Fibroblast of lung (primary cell): ENCODE data around the gene OR6S1. TPM values are rescaled to one million over a fixed set of nuclear protein-coding genes. Genes with fewer than 3 reads are reported as not detected.

Experiments used
- DNase-seq, 2 donors: peaks; one replicate each; pipeline versions ENCODE4 v3.0.0 to v3.0.0-alpha.2; 2010; ENCODE audit warnings: low read depth in 2 of 2
- H2AFZ ChIP-seq: 2 replicates; pipeline ENCODE4 v1.5.1; 2012; ENCODE audit warnings: low read length, control low read depth, inconsistent platforms
- H3K27ac ChIP-seq: 2 replicates; pipeline ENCODE4 v1.5.1; 2011; ENCODE audit warnings: low read length, control low read depth; ENCODE audit not compliant: insufficient read depth
- H3K27me3 ChIP-seq: 2 replicates; pipeline ENCODE4 v1.5.1; 2011; ENCODE audit warnings: mild to moderate bottlenecking, low read length; ENCODE audit not compliant: control insufficient read depth, insufficient read depth
- H3K36me3 ChIP-seq: 2 replicates; pipeline ENCODE4 v1.5.1; 2011; ENCODE audit warnings: low read length; ENCODE audit not compliant: control insufficient read depth, insufficient read depth
- H3K4me1 ChIP-seq: 2 replicates; pipeline ENCODE4 v1.5.1; 2011; ENCODE audit warnings: low read length; ENCODE audit not compliant: control insufficient read depth, insufficient read depth; ENCODE audit errors: extremely low read depth
- H3K4me2 ChIP-seq: 2 replicates; pipeline ENCODE4 v1.5.1; 2011; ENCODE audit warnings: low read length, control low read depth; ENCODE audit not compliant: insufficient read depth; ENCODE audit errors: extremely low read depth
- H3K4me3 ChIP-seq, 4 experiments: fragments of 200-600 bp in 1 of 4; sonication (generic) in 1 of 4; replicated peaks in 1 of 4; 2 replicates each; pipeline ENCODE4 v1.5.1; 2011 to 2016; ENCODE audit warnings: low read length in 4 of 4, low read depth in 3 of 4, mild to moderate bottlenecking in 3 of 4, control low read depth in 2 of 4, inconsistent platforms in 1 of 4, mixed read lengths in 1 of 4; ENCODE audit not compliant: insufficient read depth in 1 of 4; ENCODE audit errors: control extremely low read depth in 1 of 4
- H3K79me2 ChIP-seq: 2 replicates; pipeline ENCODE4 v1.5.1; 2012; ENCODE audit warnings: mild to moderate bottlenecking, low read length, inconsistent platforms; ENCODE audit not compliant: control insufficient read depth, insufficient read depth
- H3K9ac ChIP-seq: 2 replicates; pipeline ENCODE4 v1.5.1; 2011; ENCODE audit warnings: mild to moderate bottlenecking, low read length, control low read depth; ENCODE audit not compliant: insufficient read depth
- H3K9me3 ChIP-seq: 2 replicates; pipeline ENCODE4 v1.5.1; 2012; ENCODE audit warnings: low read depth, low read length; ENCODE audit not compliant: control insufficient read depth, insufficient read depth
- H4K20me1 ChIP-seq: 2 replicates; pipeline ENCODE4 v1.5.1; 2011; ENCODE audit warnings: low read length; ENCODE audit not compliant: control insufficient read depth, insufficient read depth; ENCODE audit errors: extremely low read depth
- EZH2 ChIP-seq: IDR thresholded peaks from 2 replicates; pipeline ENCODE4 v1.5.1; 2012; ENCODE audit warnings: low read length, control low read depth, mild to moderate bottlenecking; ENCODE audit errors: missing control alignments
- polyA plus RNA-seq, 2 donors: library from polyadenylated mRNA; depleted of rRNA in 1 of 2; stranded (reverse) in 1 of 2; unstranded in 1 of 2; fragments of >200 nt; gene quantifications; 2 replicates each; pipeline ENCODE4 v1.2.1, GENCODE V29; 2011 to 2012; ENCODE audit warnings: missing spikeins in 1 of 2
- total RNA-seq: library from RNA; depleted of rRNA; stranded (reverse); fragments of >200 nt; gene quantifications from 2 replicates; pipeline ENCODE4 v1.2.1, GENCODE V29; 2014
- TF ChIP-seq, protein P1 (sequence below), 2 donors: IDR thresholded peaks in 1 of 2; conservative IDR thresholded peaks in 1 of 2; 1 replicate in 1 of 2; 2 replicates in 1 of 2; pipeline ENCODE4 v1.5.1; 2011 to 2012; ENCODE audit warnings: low read length in 2 of 2, control low read depth in 1 of 2, inconsistent platforms in 1 of 2, low read depth in 1 of 2, mild to moderate bottlenecking in 1 of 2

OR6S1 gene
- total and polyA plus RNA-seq, 2 donors (not counting 1 experiment from before 2014, with no cell fraction given), result not detected

DNA sequence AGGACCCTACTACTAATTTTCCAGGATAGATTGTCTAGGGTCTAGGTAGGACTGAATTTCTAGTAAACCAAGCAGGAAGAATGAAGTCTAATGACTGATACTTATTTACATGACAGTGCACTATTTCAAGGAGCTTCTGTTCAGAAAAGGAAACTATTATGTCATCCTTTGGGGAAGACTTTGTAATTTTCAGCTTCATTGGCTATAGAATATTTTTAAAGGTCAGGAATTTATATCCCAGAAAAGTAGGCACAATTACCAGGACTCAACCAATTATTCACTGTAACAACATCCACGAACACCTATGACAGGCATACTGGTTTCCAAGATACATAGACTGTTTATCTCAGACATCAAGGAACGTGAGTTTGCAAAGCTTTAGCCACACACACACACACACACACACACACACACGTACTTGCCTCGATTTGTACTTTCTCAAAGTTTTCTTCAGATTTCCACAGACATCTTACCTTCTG, 23.2 kb downstream of the OR6S1 start:
- Histone ChIP-seq H3K4me2 (no peak overlapping the region), H3K79me2 (no peaks in the 10 kb centered on the region), H3K4me1 (peaks cover 4% of the 10 kb centered on the region), H3K36me3 (no peaks in the 10 kb centered on the region), H4K20me1 (no peaks in the 10 kb centered on the region), H3K4me3 (no peak overlapping the region), H3K9ac (no peak overlapping the region), H3K27me3 (no peaks in the 10 kb centered on the region), H2AFZ (no peak overlapping the region), H3K27ac (no peak overlapping the region), H3K9me3 (no peaks in the 10 kb centered on the region)
- no peak for DNase-seq
- TF ChIP-seq, protein P1, sequence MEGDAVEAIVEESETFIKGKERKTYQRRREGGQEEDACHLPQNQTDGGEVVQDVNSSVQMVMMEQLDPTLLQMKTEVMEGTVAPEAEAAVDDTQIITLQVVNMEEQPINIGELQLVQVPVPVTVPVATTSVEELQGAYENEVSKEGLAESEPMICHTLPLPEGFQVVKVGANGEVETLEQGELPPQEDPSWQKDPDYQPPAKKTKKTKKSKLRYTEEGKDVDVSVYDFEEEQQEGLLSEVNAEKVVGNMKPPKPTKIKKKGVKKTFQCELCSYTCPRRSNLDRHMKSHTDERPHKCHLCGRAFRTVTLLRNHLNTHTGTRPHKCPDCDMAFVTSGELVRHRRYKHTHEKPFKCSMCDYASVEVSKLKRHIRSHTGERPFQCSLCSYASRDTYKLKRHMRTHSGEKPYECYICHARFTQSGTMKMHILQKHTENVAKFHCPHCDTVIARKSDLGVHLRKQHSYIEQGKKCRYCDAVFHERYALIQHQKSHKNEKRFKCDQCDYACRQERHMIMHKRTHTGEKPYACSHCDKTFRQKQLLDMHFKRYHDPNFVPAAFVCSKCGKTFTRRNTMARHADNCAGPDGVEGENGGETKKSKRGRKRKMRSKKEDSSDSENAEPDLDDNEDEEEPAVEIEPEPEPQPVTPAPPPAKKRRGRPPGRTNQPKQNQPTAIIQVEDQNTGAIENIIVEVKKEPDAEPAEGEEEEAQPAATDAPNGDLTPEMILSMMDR (conservative IDR thresholded peaks at IDR 0.05 in 1 of 2, IDR thresholded peaks at IDR 0.05 in 1 of 2; ENCODE audit: low read depth in 1 of 2, low read length in 2 of 2), result no peak
- TF ChIP-seq EZH2, result no peak

DNA sequence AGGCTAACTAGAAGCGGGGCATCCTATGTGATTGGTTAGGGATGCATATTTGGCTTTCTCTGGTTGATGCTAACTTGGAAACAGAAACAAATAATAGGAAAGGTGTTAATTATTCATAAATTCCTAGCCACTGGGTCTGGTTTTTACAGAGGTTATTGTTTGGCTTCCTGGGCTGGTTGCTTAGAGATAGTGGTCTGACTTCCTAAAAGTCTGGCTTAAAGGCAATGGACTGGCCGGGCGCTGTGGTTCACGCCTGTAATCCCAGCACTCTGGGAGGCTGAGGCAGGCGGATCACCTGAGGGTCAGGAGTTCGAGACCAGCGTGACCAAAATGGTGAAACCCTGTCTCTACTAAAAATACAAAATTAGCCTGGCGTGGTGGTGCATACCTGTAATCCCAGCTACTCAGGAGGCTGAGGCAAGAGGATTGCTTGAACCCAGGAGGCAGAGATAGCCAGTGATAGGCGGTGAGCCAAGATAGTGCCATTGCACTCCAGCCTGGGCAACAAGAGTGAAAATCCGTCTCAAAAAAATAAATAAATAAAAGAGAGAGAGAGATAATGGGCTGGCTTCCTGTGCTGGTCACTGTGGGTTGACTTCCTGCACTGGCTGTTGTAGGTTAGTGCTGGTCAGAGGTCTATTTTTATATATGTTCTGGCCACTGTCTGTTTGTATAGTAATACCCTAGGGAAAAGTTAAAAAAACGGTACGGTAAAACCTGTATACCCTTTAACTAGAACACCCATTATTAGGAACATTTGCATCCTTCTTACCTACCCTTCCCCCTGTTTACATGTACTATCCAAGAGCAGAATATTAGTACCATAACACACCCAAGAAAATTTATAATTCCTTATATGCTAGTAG, 24.1 kb downstream of the OR6S1 start:
- H3K4me1 ChIP-seq, result no peaks in the 10 kb centered on the region
- H3K79me2 ChIP-seq, result no peaks in the 10 kb centered on the region
- H3K27ac ChIP-seq, result no peak overlapping the region
- H3K27me3 ChIP-seq, result no peaks in the 10 kb centered on the region
- H3K9ac ChIP-seq, result no peak overlapping the region
- no peaks in the 10 kb centered on the region for H3K36me3 ChIP-seq
- no peak for DNase-seq
- H4K20me1 ChIP-seq, result no peaks in the 10 kb centered on the region
- no peaks in the 10 kb centered on the region for H3K9me3 ChIP-seq
- no peak overlapping the region for H3K4me3 ChIP-seq
- H2AFZ ChIP-seq, result no peak overlapping the region
- H3K4me2 ChIP-seq, result no peak overlapping the region
- TF ChIP-seq, protein P1 (conservative IDR thresholded peaks at IDR 0.05 in 1 of 2, IDR thresholded peaks at IDR 0.05 in 1 of 2; ENCODE audit: low read depth in 1 of 2, low read length in 2 of 2), result no peak
- no peak for TF ChIP-seq EZH2

DNA sequence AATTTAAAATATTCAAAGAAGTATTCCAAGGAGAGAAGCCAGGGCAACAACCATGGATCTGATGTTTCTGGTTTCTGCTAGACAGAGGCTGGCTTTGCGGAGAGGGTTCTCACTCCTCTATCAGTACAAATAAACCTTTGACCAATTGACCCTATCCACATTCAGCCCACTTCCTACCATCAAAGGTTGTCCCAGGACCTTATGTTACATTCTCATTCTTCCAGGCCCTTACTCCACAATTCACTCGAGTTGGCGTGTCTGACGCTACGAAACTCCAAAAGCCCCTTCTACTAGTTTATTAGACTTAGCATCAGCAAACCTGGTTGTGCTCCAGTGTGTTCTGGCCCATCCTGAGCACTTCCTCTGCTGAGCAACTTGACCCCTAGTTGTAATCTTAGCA, 25.5 kb downstream of the OR6S1 start:
- no peaks in the 10 kb centered on the region for H3K36me3 ChIP-seq

More for the DNA sequence above, 25.5 kb downstream of the OR6S1 start:
- H3K4me3 ChIP-seq, result no peak overlapping the region
- TF ChIP-seq EZH2, result no peak
- TF ChIP-seq, protein P1 (conservative IDR thresholded peaks at IDR 0.05 in 1 of 2, IDR thresholded peaks at IDR 0.05 in 1 of 2; ENCODE audit: low read depth in 1 of 2, low read length in 2 of 2), result no peak
- H3K27me3 ChIP-seq, result no peaks in the 10 kb centered on the region
- no peaks in the 10 kb centered on the region for H3K9me3 ChIP-seq
- no peaks in the 10 kb centered on the region for H3K4me1 ChIP-seq
- H2AFZ ChIP-seq, result no peak overlapping the region
- no peak overlapping the region for H3K4me2 ChIP-seq
- H3K79me2 ChIP-seq, result no peaks in the 10 kb centered on the region
- DNase-seq, result no peak
- H3K9ac ChIP-seq, result no peak overlapping the region
- H3K27ac ChIP-seq, result no peak overlapping the region
- no peaks in the 10 kb centered on the region for H4K20me1 ChIP-seq
